CD4-positive, alpha-beta T cell treated with Interleukin-12 subunit alpha and Interleukin-12 subunit beta, for 1 hour (primary cell): ENCODE results near the gene PCSK4.

Experiments used
- DNase-seq: peaks from one replicate; pipeline ENCODE4 v3.0.0-alpha.2; 2020

PCSK4 gene

GRCh38 chr19:1469255-1470054, 20.7 kb downstream of the PCSK4 start:
- peak; percentile 34 for DNase-seq

- DNase-seq: peak; percentile 31
These were observed 21.3 kb downstream of the PCSK4 start for GRCh38 chr19:1468821-1469254.

- DNase-seq: no peak
These were observed 21.8 kb downstream of the PCSK4 start for GRCh38 chr19:1468274-1468820.

GRCh38 chr19:1467490-1468273, 22.5 kb downstream of the PCSK4 start:
- no peak for DNase-seq

- DNase-seq: no peak
These were observed 23.0 kb downstream of the PCSK4 start for GRCh38 chr19:1467215-1467489.

GRCh38 chr19:1466461-1467214, 23.5 kb downstream of the PCSK4 start:
- DNase-seq: no peak

- no peak for DNase-seq
These were observed 24.1 kb downstream of the PCSK4 start for GRCh38 chr19:1466018-1466460.

- DNase-seq: peak; percentile 44
These were observed 24.7 kb downstream of the PCSK4 start for GRCh38 chr19:1465191-1466016.

GRCh38 chr19:1461862-1462261, 28.3 kb downstream of the PCSK4 start:
- no peak for DNase-seq

- no peak for DNase-seq
These were observed 29.8 kb downstream of the PCSK4 start for GRCh38 chr19:1460033-1460995.

GRCh38 chr19:1459479-1459878, 30.7 kb downstream of the PCSK4 start:
- no peak for DNase-seq

GRCh38 chr19:1457892-1458291, 32.3 kb downstream of the PCSK4 start:
- no peak for DNase-seq

GRCh38 chr19:1457031-1457739, 33.0 kb downstream of the PCSK4 start:
- no peak for DNase-seq

- DNase-seq: no peak
These were observed 33.8 kb downstream of the PCSK4 start for GRCh38 chr19:1456121-1456900.

- peak; percentile 67 for DNase-seq
These were observed 34.6 kb downstream of the PCSK4 start for GRCh38 chr19:1455336-1456120.

- no peak for DNase-seq
These were observed 35.2 kb downstream of the PCSK4 start for GRCh38 chr19:1455002-1455335.

GRCh38 chr19:1453525-1454364, 36.4 kb downstream of the PCSK4 start:
- DNase-seq: no peak
